GM21723 (cell line): ENCODE data around the gene ABCC9.
"Not testable (repeated sequence)": the region's sequence is repeated elsewhere in the genome, so short reads cannot be mapped to it uniquely, and the experiment has no call there.

Source experiments
- ATAC-seq: cut with Tn5 transposase; IDR thresholded peaks from one replicate; pipeline ENCODE4 v1.9.1; 2021; ENCODE audit warnings: mild to moderate bottlenecking, moderate library complexity; ENCODE audit not compliant: unreplicated experiment

The ABCC9 gene

GRCh38 chr12:21819236-21819635, 122.0 kb downstream of the ABCC9 start:
- no peak for ATAC-seq

DNA sequence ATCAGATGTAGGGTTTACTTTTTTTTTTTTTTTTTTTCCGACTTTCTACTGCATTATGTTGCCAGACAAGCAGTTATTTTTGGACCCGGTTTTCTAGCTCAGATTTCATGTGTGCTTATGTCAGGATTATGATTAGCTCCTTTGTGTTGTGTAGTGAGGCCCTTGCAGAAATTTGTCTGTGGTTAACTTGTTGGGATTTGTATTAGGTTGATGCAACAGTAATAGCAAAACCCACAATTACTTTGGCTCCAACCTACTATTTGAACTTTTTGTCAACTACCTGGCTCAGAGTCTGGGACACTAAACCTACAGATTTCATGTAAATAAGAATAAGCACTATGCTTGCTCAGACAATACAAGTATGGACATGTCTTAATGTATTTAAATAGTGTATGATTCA, 122.6 kb downstream of the ABCC9 start:
- no peak for ATAC-seq

- ATAC-seq, result no peak
Measured at GRCh38 chr12:21815306-21816062, 125.7 kb downstream of the ABCC9 start.

DNA sequence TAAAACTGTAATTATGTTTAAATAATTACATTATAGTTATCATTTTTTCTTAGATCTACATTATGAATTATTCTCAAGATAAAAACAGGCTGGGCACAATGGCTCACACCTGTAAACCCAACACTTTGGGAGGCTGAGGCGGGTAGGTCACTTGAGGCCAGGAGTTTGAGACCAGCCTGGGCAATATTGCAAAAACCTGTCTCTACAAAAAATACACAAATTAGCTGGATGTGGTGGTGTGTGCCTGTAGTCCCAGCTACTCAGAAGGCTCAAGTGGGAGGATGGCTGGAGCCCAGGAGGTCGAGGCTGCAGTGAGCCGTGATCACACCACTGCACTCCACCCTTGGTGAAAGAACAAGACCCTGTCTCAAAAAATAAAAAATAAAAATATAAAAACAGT, 126.4 kb downstream of the ABCC9 start:
- no peak for ATAC-seq

- ATAC-seq, result no peak
Measured at GRCh38 chr12:21814327-21814726, 126.9 kb downstream of the ABCC9 start.

DNA sequence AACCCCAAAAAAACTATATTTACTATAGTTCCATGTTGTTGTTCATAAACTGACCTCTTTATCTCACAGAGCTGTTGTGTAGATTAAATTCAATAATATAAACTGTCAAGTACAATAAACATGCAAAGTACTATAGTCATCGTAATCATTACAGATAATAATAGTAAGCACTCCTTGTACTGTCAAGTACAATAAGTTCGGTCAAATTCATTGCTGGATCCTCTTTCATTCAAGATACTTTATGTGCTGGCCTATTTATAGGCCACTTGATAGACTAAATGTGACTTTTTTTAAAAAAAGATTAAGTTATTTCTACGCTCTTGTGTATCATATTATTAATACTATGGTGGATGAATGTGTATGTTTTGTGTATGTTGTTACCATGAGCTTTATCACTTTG, 127.5 kb downstream of the ABCC9 start:
- ATAC-seq, result no peak

DNA sequence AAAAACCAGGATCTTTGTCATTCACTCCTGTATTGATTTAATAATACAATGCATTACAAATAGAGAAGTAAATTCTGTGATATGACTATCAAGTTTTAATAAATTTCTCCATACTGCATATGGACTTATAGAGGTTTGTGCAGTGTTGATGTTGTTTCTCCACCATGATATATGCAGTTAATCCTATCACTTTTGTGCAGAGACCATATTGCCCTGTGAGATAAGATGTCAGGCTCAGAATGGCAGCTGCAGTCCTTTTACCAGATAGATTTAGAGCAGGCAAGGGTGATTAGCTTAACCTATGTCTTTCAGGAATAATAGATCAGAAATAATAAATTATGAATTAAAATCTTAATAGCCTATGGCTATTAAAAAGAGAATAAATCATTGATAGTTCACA, 128.1 kb downstream of the ABCC9 start:
- ATAC-seq, result no peak

GRCh38 chr12:21812340-21812739, 128.9 kb downstream of the ABCC9 start:
- not testable (repeated sequence) for ATAC-seq

GRCh38 chr12:21809100-21809499, 132.1 kb downstream of the ABCC9 start:
- no peak for ATAC-seq

DNA sequence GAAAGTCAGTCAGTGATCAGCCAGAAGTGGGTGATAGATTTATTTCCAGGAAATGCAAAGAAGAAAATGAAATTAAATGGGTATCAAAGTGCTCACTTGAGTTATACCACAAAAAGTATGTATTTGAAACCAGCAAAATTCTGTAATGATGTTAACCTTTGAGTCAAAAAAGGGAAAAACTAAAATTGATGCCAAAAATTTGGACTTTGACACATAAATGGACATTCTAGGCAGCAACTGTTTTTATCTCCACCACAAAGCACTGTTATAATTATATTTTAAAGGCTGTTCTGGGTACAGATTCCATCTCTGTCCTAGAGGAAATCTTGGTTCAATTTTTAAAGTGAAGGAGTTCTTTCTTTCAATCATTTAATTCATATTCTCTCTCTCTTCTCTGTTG, 135.0 kb downstream of the ABCC9 start:
- no peak for ATAC-seq

GRCh38 chr12:21801522-21802288, 139.5 kb downstream of the ABCC9 start:
- no peak for ATAC-seq

DNA sequence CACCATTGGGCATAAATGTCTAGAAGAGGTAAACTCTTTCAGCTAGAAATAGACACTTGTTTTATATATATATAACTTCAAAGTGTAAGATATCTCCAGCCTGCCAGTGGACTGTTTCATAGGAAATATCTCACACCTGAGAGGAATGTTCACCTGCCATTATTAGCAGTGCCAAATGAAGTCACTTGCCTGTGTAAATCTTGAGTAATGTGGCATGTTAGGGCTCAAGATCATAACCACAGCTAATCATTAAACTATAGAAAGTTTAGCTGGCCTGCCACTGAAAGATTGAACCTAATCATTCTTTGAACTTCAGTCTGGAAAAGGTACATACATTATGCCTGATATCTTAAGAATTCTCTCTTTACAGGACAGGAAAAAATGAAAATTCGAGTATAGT, 141.2 kb downstream of the ABCC9 start:
- ATAC-seq, result no peak

- ATAC-seq, result no peak
Measured at GRCh38 chr12:21797539-21797938, 143.7 kb downstream of the ABCC9 start.

- no peak for ATAC-seq
Measured at GRCh38 chr12:21795648-21796328, 145.4 kb downstream of the ABCC9 start.

- ATAC-seq, result not testable (repeated sequence)
Measured at GRCh38 chr12:21794807-21795595, 146.2 kb downstream of the ABCC9 start.

DNA sequence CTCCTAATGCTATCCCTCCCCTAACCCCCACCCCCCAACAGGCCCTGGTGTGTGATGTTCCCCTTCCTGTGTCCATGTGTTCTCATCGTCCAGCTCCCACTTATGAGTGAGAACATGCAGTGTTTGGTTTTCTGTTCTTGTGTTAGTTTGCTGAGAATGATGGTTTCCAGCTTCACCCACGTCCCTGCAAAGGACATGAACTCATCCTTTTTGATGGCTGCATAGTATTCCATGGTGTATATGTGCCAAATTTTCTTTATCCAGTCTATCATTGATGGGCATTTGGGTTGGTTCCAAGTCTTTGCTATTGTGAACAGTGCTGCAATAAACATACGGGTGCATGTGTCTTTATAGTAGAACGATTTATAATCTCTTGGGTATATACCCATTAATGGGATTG, 151.5 kb downstream of the ABCC9 start:
- ATAC-seq, result not testable (repeated sequence)

- ATAC-seq, result no peak
Measured at GRCh38 chr12:21788089-21788983, 152.9 kb downstream of the ABCC9 start.

DNA sequence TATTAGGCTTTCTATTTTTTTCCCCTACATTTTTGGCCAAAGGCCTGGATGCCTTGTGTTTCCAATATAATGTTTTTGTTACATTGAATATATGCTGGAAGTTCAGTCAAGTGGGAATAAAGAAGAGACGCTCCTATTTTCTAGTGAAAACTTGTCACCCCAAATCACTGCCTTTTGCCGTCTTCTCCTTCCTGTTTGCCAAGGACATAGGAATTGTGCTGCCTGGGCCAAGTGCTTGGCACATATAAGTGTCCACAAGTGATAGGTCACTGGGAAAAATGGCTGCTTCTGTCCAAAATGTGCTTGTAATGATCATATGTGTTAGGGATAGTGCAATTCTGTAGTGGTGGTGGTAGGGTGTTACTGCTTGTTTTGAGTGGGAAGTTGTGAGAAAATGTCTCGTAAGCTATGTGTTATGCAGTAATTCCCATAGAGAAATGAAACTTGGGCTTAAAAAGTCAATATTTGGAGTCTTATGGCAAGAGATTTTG, 155.1 kb downstream of the ABCC9 start:
- ATAC-seq, result no peak

GRCh38 chr12:21782723-21783122, 158.5 kb downstream of the ABCC9 start:
- not testable (repeated sequence) for ATAC-seq

GRCh38 chr12:21780786-21781185, 160.4 kb downstream of the ABCC9 start:
- no peak for ATAC-seq
